Measurements from ENCODE around the gene C11orf58. TPM values are rescaled to one million over a fixed set of nuclear protein-coding genes. Genes with fewer than 3 reads are reported as not detected.
A peak's percentile ranks its signal among the peaks of the same experiment; 100 is the strongest.

C11orf58 gene
- total and polyA plus RNA-seq, 5 donors: 124 to 139 (median 129) TPM

DNA sequence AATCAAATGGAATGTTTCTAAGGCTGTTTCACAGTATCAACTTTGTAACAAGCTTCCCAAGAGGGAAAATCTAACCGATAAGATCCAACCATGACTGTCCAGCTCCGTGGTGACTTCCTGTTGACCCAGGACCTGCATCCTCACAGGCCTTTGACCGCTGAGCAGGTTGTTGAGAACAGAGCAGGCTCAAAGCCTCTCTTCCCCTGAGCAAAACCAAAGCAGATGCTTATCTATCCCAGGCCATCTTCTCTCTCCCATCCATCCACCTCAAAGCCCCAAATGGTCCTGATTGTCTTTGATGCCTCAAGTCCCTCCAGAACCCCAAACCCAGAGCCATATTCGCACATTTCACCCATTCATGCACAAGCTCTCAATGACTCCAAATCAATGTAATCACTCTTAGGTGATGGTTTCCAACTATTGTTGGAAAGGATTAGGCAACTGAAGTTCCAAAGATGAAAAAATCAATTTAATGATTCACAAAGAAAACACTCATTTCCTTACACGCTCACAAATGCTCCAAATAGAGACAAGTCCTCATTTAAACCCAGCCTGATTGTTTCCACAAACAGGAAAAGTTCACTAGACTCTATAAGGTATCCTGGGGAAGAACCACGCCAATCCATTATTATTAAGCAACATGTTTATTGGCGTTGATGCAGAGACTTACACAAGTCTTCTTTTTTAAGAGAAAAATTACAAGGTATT lies 48.7 kb downstream of the C11orf58 start:
- 60% methylated on average over 7 of the region's 7 CpGs for WGBS
- Histone ChIP-seq H3K4me3 (ENCODE audit: low read length) (no peak overlapping the region), H3K9me3 (ENCODE audit: control insufficient read depth, low read length) (no peaks in the 10 kb centered on the region), H3K4me1 (ENCODE audit: control insufficient read depth, insufficient read depth, low read length) (peaks cover 31% of the 10 kb centered on the region), H3K27ac (ENCODE audit: low read length) (no peak overlapping the region), H3K27me3 (ENCODE audit: control insufficient read depth, insufficient read depth) (no peaks in the 10 kb centered on the region)
- DNase-seq: no peak
- no peak for ATAC-seq
- intact Hi-C loops (cut with DNase I): loop anchor here in 3 of 4 donors (5.0 to 10.0 kb wide), 6 partner anchors 95 to 278 kb away; partner anchors contain the start of gene PLEKHA7 (in 1 of the 3)

DNA sequence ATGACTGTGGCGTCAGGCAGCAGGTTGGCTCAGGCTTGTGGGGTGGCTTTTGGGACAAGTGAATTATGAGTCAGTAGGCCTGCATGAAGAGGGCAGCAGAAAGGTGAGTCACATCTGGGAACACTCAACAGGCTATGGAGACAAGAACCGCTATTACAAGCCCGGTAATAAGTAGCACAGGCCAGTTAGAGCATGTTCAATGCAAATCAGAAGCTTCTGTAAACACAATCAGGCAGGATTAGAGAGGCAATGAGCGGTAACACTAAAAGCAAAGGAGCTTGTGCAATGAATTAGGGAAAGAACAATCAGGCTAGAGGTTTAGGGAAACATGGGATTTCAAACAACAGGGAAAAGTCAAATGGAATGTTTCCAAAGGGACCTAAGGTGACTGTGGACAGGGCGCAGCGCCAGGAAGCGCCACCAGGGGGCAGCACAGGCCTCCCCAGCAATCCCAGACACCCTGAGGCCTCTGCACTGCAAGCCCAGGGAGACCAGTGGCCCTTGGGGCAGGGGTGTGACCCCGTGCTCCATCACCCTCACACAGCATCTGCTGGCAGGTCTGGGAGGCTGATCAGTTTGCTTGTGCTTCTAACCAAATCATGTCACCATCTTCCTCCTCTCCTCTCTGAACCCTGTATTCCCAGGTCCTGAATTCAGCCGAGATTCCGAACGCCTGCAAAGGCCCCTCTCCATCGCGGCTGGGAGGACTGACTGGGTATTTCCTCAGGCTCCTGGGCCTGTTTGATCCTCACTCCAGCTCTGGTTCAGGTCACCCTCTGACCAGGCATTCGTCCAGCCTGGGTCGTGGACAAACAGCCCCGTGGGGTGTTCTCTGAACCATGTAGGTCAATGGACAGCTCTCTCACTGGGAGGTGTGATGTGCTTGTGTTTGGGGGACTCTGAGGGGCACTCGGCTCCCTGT lies 50.0 kb downstream of the C11orf58 start:
- Histone ChIP-seq H3K4me3 (ENCODE audit: low read length) (no peak overlapping the region), H3K4me1 (ENCODE audit: control insufficient read depth, insufficient read depth, low read length) (peaks cover 36% of the 10 kb centered on the region), H3K9me3 (ENCODE audit: control insufficient read depth, low read length) (no peaks in the 10 kb centered on the region), H3K27ac (ENCODE audit: low read length) (peak overlapping the region; percentile 26), H3K27me3 (ENCODE audit: control insufficient read depth, insufficient read depth) (no peaks in the 10 kb centered on the region)
- ATAC-seq (peak; percentile 49 to 52), DNase-seq (peak; percentile 68 to 89 (median 87))
- intact Hi-C loops (cut with DNase I): loop anchor here in 3 of 4 donors (2.0 to 10.0 kb wide), 7 partner anchors 94 to 276 kb away; partner anchors contain the start of gene PLEKHA7 (in 1 of the 3)
- WGBS: 54% methylated on average over 17 of the region's 17 CpGs

GRCh38 chr11:16789063-16789420 lies 50.6 kb downstream of the C11orf58 start:
- peaks cover 36% of the 10 kb centered on the region for H3K4me1 ChIP-seq (ENCODE audit: control insufficient read depth, insufficient read depth, low read length)
- no peak for DNase-seq
- H3K9me3 ChIP-seq (ENCODE audit: control insufficient read depth, low read length): no peaks in the 10 kb centered on the region
- no peaks in the 10 kb centered on the region for H3K27me3 ChIP-seq (ENCODE audit: control insufficient read depth, insufficient read depth)
- intact Hi-C loops (cut with DNase I): loop anchor here in 3 of 4 donors (2.0 to 10.0 kb wide), 7 partner anchors 93 to 276 kb away; partner anchors contain the start of gene PLEKHA7 (in 1 of the 3)
- no peak for ATAC-seq
- peak overlapping the region; percentile 24 for H3K27ac ChIP-seq (ENCODE audit: low read length)
- H3K4me3 ChIP-seq (ENCODE audit: low read length): no peak overlapping the region
- WGBS: 72% methylated on average over 13 of the region's 13 CpGs

- H3K9me3 ChIP-seq (ENCODE audit: control insufficient read depth, low read length): no peaks in the 10 kb centered on the region
- H3K4me3 ChIP-seq (ENCODE audit: low read length): no peak overlapping the region
- H3K4me1 ChIP-seq (ENCODE audit: control insufficient read depth, insufficient read depth, low read length): peaks cover 35% of the 10 kb centered on the region
- ATAC-seq (no peak), DNase-seq (no peak)
- intact Hi-C loops (cut with DNase I): loop anchor here in 3 of 4 donors (2.0 to 10.0 kb wide), 7 partner anchors 92 to 275 kb away; partner anchors contain the start of gene PLEKHA7 (in 1 of the 3)
- WGBS: 88% methylated on average over 10 of the region's 10 CpGs
- no peak overlapping the region for H3K27ac ChIP-seq (ENCODE audit: low read length)
- H3K27me3 ChIP-seq (ENCODE audit: control insufficient read depth, insufficient read depth): no peaks in the 10 kb centered on the region
These were observed 51.4 kb downstream of the C11orf58 start for GRCh38 chr11:16789560-16790485.

- H3K27me3 ChIP-seq (ENCODE audit: control insufficient read depth, insufficient read depth): no peaks in the 10 kb centered on the region
- no peak overlapping the region for H3K4me3 ChIP-seq (ENCODE audit: low read length)
- 81% methylated on average over 16 of the region's 16 CpGs for WGBS
- H3K4me1 ChIP-seq (ENCODE audit: control insufficient read depth, insufficient read depth, low read length): peaks cover 29% of the 10 kb centered on the region
- DNase-seq (no peak), ATAC-seq (no peak)
- intact Hi-C loops (cut with DNase I): loop anchor here in 1 of 4 donors (5.0 kb wide), 1 partner anchor 92 kb away; no protein-coding TSS in a partner anchor
- no peaks in the 10 kb centered on the region for H3K9me3 ChIP-seq (ENCODE audit: control insufficient read depth, low read length)
- no peak overlapping the region for H3K27ac ChIP-seq (ENCODE audit: low read length)
These were observed 52.2 kb downstream of the C11orf58 start for GRCh38 chr11:16790486-16791190.

DNA sequence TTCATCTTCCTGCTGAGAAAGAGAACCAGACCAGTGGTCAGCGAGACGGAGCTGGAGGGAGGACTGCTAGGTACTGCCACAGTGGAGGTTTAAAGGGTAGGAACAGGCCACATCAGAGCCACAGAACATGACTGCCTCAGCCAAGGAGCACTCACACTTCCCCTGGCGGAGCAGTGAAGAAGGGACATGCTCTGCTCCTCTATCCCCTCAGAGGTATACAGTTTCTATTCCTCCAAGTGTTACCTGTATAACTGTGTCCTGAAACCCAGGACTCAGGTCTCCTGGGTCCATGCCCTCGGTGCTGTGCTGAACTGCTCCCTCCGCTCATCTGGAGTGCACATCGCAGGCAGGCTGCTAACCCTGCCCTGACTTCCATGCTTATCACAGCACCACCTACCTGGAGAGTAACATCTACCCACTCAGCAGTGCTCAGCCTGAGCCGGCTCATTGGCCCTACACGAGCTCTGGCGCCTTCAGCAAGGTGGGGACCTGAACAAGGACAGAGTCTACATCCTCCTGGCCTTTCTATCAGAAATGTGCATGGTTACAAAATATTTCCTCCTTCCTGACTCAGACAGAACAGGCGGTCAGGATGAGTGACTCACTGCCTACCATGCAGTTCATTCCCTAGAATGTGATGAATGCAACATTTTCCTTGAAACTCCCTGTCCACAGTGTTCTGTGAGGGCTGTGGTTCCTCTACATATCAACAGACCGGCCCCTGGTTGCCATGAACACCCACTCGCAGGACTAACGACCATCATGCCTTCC lies 52.9 kb downstream of the C11orf58 start:
- Histone ChIP-seq H3K9me3 (ENCODE audit: control insufficient read depth, low read length) (no peaks in the 10 kb centered on the region), H3K27ac (ENCODE audit: low read length) (peak overlapping the region; percentile 55)
- 49% methylated on average over 13 of the region's 13 CpGs for WGBS

DNA sequence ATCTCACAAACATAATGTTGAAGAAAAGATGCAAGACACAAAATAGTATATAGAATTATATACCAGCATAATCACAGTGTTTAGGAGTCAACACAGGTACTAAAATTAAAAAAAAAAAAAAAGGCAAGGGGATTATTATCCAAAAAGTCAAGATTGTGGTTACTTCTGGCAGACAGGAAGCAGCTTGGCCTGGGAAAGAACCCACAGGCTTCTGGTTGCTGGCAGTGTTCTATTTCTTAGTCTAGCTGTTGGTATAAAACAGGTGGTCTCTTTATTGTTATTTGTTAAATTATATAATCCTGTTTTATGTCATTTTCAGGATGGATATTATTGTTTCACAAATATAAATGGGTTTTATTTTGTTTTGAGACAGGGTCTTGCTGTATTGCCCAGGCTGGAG lies 54.0 kb downstream of the C11orf58 start:
- intact Hi-C loops (cut with DNase I): loop anchor here in 1 of 4 donors (5.0 kb wide), 1 partner anchor 90 kb away; no protein-coding TSS in a partner anchor
- no peaks in the 10 kb centered on the region for H3K27me3 ChIP-seq (ENCODE audit: control insufficient read depth, insufficient read depth)
- H3K9me3 ChIP-seq (ENCODE audit: control insufficient read depth, low read length): no peaks in the 10 kb centered on the region
- H3K27ac ChIP-seq (ENCODE audit: low read length): no peak overlapping the region
- ATAC-seq: no peak
- peaks cover 20% of the 10 kb centered on the region for H3K4me1 ChIP-seq (ENCODE audit: control insufficient read depth, insufficient read depth, low read length)
- no peak for DNase-seq
- no peak overlapping the region for H3K4me3 ChIP-seq (ENCODE audit: low read length)

More for the DNA sequence above, 52.9 kb downstream of the C11orf58 start:
- intact Hi-C loops (cut with DNase I): loop anchor here in 1 of 4 donors (5.0 kb wide), 1 partner anchor 91 kb away; no protein-coding TSS in a partner anchor
- ATAC-seq: peak; percentile 74 to 79
- no peak overlapping the region for H3K4me3 ChIP-seq (ENCODE audit: low read length)
- peak in 1 of 3 donors; percentile 53 for DNase-seq
- H3K4me1 ChIP-seq (ENCODE audit: control insufficient read depth, insufficient read depth, low read length): peaks cover 24% of the 10 kb centered on the region
- H3K27me3 ChIP-seq (ENCODE audit: control insufficient read depth, insufficient read depth): no peaks in the 10 kb centered on the region

DNA sequence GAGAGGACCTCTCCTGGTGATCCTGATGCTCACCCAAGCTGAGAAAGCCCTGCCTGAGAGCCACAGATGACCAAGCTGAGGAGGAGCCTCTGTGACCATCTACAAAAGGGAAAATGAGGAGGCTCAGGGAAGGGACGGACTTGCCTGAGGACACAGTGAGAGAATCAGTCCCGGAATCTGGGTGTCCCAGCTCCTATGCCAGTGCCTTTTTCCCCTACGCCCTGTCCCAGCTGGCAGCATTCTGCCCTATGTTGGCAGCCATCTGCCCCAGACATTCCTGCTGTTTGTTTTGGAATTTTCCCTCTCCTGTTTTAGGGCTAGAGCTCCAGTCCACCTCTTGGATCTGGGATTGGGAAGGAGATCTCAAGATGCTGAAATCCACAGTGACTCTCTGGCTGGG lies 54.6 kb downstream of the C11orf58 start:
- peak overlapping the region; percentile 16 for H3K27ac ChIP-seq (ENCODE audit: low read length)
- ATAC-seq (no peak), DNase-seq (no peak)
- no peaks in the 10 kb centered on the region for H3K27me3 ChIP-seq (ENCODE audit: control insufficient read depth, insufficient read depth)
- 78% methylated on average over 3 of the region's 3 CpGs for WGBS
- H3K4me1 ChIP-seq (ENCODE audit: control insufficient read depth, insufficient read depth, low read length): peaks cover 20% of the 10 kb centered on the region
- no peak overlapping the region for H3K4me3 ChIP-seq (ENCODE audit: low read length)
- no peaks in the 10 kb centered on the region for H3K9me3 ChIP-seq (ENCODE audit: control insufficient read depth, low read length)
- intact Hi-C loops (cut with DNase I): loop anchor here in 1 of 4 donors (5.0 kb wide), 1 partner anchor 89 kb away; no protein-coding TSS in a partner anchor

DNA sequence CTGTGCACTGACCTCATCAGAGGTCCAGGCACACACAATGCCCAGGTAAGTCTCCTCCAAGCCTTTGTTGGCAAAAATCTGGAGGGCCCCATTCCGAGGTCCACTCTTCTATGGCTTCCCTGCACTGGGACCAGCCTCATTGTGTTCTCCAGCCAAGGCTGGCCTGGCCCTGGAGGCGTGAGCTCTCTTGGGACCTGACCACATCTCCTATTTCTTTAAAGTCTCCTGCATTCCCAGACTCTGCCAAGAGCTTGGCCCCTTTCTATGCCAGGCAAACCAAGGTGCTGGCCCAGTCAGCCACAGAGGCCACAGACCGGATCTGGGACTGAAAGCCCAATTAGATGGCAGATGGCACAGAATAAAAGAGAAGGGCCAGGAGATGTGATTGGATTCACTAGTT lies 55.1 kb downstream of the C11orf58 start:
- no peak overlapping the region for H3K27ac ChIP-seq (ENCODE audit: low read length)
- intact Hi-C loops (cut with DNase I): loop anchor here in 1 of 4 donors (5.0 kb wide), 1 partner anchor 89 kb away; no protein-coding TSS in a partner anchor
- ATAC-seq (no peak), DNase-seq (no peak)
- 84% methylated on average over 3 of the region's 3 CpGs for WGBS
- no peaks in the 10 kb centered on the region for H3K27me3 ChIP-seq (ENCODE audit: control insufficient read depth, insufficient read depth)
- H3K9me3 ChIP-seq (ENCODE audit: control insufficient read depth, low read length): no peaks in the 10 kb centered on the region
- peaks cover 20% of the 10 kb centered on the region for H3K4me1 ChIP-seq (ENCODE audit: control insufficient read depth, insufficient read depth, low read length)
- H3K4me3 ChIP-seq (ENCODE audit: low read length): no peak overlapping the region

All from right cardiac atrium (tissue), 5 donors.